ENCODE data around the gene LRRC27.

The LRRC27 gene

DNA sequence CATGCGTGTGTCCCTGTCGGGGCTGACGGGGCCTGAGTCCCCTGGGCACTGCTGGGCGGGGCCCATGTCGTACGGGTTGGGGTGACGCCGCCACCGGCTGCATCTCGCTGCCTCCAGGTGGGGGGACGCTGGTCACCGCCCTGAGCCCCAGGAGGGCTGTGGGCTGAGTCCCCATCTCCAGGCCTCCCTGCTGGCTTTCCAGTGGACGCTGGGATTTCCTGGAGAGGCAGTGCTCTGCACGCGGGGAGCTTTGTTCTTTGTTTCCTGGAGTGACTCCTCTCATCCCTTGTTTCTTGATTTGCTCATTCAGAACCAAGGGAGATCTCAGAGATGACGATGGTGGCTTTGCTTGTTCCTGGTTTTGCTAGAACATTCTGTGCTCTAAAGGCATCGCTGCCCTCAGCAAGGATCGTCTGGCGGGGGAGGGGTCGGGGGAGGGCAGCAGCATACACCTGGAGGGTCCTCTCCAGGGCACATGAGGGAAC, 86.0 kb downstream of the LRRC27 start:
- no peak for DNase-seq

DNA sequence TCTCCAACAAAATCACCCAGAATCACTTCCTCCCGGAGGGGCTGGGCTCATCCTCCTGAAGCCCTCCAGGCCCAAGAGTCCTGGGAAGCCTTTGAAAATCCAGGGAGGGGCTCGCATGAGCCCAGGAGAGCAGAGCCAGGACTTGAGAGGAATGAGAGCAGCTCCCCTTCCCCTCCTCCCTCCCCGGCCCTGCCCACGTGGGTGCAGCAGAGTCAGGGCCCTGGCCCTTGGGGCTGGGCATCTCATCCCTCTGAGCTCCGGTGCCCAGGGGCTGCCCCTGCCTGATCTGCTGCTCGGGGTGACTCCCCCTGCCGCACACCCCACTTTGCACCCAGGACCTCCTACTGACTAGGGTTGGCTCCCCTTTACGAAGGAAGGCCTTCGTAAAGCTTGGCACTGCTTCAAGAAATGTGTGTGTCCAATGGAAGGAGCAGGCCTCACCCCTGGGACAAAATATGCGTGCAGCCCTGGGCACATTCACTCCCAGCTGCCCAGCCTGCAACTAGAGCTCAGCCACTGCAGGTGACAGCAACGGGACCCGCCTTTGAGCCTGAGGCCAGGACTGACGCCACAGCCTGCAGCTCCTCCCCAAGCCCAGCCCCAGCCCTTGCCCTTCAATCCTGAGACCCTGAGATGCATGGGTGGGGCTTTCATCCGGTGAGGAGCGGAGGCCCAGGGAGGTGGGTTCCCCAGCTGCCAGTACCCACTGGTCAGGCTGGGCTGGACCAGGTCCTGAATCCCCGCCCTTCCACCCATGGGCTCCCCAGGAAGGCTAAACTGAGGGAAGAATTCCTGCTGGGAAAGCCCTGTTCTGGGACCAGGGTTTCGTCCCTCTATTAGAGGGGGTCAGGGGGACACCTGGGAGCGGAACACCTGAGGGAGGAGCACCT, 86.8 kb downstream of the LRRC27 start:
- DNase-seq = no peak

DNA sequence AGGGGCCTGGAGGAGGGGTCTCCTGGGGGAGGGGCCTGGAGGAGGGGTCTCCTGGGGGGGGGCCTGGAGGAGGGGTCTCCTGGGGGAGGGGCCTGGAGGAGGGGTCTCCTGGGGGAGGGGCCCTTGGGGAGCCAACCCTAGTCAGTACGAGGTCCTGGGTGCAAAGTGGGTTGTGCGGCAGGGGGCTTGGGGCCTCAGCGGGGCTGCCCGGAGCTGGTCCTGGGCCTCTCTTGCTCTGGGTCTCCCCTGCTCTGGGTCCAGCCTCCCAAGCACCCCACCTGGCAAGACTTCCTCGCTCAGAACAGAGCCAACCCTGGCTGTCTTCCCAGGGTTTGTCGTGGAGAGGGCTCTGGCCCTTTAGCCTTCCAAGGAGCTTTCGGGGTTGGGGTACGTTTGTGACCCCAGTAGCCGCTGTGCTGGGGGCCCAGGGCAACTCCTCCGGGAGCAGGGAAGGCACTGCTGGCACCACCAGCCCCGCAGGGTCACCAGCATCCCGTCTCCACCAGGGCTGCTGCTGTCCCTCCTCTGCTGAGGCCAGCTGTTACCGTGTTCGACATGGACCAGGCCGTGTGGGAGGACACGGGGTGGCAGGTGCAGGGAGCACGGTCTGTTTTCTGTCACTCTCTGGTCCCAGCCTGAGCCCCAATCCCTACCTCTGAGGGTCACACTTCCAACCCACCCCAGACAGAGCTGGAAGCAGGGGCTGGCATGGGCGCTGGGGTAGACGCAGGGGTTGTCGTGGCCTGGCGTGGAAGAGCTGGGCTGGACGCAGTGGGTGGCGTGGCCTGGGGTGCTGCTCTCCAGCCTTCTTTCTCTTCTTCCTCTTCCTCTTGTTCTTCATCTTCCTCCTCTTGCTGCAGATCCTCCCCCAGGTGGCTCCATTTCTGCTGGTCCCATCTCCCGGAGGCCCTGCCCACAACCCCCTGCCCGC, 87.8 kb downstream of the LRRC27 start:
- DNase-seq = no peak

DNA sequence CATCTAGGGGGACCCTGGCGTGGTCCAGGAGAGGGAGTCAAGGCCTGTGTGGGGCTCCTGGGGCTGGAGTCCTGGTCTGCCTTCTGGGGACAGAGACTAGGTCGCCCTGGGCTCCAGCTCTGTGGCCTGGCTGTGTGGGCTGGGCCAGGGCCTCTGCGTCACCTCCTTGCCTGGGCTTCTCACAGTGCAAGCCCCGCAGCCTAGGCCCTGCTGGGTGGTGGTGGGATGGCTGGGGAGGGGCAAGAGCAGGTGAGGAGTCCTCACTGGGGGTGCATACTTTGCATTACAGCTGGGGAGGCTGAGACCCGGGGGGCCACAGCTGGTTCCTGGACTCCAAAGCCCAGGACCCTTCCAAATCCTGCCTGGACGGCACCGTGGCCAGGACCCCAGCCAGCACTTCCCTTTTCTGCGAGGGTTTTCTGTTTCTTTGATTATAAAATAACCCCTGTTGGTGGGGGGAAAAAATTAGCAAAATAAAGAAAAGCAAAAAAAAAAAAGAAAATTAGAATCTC, 88.5 kb downstream of the LRRC27 start:
- DNase-seq = no peak

DNA sequence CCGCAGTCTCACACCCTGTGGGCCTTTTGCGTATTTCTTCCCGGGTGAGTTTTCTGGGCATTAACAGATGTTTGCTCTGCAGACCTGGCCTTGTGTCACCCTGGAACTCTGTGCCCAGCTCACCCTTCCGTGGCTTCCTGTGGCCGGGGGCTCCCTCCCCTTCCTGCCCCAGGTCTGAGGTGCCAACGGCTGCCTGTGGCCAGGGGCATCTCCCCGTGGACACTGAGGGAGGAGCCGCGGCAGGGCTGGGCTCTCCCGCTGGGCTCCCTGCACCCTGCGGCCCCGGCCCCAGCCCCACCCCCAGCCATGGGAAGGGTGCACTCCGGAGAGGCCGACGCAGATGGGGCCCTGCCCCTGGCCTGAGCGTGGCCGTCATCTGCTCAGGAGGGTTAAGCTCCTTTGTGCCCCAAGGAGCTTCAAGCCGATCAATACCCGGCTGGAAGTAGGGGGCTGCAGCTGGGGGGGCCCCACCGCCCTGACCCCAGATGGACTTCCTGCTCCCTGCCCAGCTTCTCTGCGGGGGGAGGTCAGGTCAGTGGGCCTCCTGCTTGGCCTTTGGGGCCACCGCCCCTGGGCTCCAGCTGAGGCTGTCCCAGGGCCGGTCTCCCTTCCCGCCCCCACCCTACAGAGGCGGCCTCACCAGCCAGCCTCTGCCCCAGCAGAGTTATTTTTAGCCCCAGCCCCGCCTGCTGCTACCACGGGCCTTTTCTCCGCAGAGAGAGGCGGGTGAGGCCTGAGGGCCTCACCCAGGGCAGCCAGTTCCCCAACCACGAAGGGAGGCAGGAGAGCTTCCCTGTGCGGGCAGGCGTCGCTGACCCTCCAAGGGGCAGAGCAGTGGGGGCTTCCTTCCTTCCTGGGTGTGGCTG, 89.2 kb downstream of the LRRC27 start:
- DNase-seq = no peak

DNA sequence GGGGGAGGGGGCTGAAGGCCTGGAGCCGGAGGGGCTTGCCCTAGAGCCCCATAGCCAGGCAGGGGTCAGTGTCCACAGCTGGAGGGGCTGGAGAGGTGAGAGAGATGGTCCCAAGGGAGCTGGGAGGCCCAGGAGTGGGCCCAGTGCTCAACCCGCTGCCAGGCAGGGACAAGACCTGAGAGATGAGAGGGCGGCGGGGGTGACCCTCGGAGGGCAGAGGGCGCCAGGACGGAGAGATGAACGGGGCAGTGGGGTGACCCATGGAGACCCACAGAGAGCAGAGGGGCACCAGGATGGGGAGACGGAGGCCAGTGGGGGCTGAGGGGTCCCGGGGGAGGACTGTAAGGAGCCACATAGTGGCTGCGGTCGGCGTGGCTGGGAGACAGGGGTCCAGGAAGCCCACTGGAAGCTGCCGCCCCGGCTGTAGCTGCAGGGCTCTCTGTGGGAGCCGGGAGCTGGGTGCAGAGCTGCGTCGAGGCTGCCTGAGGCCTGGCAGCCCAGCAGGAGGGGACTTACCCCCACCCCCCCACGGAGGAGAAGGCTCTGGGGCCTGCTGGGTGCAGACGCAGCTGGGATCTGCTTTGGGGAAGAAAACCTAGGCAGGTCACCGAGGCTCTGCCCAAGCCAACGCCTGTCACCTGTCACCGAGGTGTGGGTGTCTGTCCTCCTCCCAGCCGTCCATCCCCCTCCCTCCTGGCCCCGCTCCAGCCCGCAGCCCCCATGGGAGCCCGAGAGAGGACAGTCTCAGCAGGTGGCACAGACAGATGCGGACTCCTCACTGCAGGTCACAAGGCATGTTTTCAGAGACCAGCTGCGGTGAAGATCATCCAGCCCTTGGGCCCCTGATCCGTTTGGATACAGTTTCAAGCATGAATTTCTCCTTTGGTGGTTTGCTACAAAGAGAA, 90.1 kb downstream of the LRRC27 start:
- DNase-seq = no peak

DNA sequence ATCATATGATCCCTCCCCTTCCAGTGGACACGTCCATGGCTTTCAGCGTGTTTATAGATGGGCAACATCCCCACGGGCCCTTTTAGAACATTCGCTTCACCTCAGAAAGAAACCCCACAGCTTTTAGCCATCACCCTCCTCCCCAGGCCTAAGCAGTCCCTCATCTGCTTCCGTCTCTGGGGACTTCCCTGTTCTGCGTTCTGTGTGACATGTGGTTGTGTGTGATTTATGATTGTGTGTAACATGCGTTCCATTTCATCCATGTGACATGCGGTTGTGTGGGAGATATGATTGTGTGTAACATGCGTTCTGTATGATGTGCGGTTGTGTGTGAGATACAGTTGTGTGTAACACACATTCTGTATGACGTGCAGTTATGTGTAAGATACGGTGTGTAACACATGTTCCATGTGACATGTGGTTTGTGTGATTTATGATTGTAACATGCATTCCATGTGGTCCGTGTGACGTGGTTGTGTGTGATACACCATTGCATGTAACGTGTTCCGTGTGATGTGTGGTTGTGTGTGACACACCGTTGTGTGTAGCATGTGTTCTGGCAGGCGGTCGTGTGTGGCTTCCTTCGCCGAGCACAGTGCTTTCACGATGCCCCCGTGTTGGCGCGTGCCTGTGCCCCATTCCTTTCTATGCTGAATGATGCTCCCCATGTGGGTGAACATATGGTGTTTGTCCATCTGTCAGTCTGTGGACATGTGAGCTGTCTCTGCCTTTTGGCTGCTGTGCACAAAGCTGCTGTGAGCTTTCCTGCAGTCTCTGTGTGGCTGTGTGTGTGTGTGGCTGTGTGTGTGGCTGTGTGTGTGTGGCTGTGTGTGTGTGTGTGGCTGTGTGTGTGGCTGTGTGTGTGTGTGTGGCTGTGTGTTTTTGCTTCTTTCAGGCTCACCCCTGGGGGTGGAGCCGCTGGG, 91.2 kb downstream of the LRRC27 start:
- no peak for DNase-seq

DNA sequence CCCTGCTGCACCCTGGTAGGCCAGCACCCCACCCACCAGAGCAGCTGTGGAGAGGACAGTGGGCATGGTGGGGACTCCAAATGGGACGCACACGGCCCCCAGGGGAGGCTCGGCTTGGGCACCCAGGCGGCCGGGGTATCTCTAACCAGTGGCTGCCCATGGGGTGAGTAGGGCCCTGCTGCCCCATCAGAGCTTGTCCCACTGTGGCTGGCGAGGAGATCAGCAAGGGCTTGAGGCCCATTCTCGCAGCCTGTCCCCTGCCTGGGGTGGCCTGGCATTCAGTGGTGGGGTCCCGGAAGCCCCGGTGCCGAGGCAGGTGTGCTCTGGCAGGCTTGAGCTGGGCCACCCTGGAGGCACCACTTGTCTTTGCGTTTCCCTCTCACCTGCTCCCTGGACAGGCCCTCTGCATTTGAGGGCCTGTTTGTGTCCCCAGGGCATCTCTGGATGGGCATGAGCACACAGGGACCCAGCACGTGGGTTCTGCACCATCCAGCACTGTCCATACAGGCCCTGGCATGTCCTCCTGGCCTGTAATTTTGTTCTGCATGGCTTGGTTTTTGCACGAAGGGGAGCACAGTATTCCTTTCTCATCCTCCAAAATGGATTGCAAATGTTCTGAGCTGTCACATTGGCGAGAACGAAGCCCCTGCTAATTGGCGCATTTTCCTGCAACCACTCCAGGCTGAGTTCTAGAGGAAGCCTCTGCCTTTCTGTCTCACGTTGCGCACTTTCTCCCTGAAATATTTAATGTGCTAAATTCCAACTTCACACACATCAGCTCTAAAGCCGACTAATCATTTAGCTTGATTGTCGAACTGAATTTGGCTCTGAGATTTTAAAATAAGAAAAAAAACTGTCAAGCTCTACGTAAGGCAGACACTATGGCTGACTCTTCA, 92.2 kb downstream of the LRRC27 start:
- no peak for DNase-seq

DNA sequence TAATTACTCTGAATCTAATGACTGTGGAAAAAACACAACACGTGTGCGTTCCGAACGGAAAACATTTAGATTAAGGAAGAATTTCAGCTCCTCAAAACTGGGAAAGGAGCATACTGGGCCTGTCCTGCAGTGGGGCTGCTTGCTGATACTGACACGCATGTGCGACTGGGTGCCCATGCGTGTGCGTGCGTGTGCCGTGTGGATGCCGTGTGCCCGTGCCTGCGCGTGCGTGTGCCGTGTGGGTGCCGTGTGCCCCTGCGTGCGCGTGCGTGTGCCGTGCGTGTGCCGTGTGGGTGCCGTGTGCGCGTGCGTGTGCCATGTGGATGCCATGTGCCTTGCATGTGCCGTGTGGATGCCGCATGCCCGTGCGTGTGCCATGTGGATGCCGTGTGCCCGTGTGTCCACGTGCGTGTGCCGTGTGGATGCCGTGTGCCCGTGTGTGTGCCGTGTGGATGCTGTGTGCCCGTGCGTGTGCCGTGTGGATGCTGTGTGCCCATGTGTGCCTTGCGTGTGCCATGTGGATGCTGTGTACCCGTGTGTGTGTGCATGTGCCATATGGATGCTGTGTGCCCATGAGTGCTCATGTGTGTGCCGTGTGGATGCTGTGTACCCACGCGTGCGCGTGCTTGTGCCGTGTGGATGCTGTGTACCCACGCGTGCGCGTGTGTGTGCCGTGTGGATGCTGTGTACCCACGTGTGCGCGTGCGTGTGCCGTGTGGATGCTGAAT, 93.2 kb downstream of the LRRC27 start:
- no peak for DNase-seq

DNA sequence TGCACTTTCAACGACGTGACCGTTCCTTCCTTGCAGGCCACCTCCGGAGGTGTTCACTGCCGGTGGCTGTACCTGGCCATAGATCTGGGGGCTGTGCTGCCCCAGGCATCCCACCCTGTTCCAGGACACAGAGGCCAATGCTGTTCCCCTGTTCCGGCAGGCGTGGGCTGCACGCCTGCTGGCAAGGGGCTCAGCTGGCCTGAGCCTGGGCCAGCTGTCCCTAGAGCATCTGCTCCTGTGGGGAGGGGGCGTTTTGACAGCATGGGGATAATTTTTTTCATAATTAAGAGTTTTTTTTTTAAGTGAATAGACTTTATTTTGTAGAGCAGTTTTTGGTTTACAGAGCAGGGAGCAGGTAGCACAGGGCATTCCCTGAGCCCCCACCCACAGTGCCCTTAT, 93.8 kb downstream of the LRRC27 start:
- DNase-seq = no peak

DNA sequence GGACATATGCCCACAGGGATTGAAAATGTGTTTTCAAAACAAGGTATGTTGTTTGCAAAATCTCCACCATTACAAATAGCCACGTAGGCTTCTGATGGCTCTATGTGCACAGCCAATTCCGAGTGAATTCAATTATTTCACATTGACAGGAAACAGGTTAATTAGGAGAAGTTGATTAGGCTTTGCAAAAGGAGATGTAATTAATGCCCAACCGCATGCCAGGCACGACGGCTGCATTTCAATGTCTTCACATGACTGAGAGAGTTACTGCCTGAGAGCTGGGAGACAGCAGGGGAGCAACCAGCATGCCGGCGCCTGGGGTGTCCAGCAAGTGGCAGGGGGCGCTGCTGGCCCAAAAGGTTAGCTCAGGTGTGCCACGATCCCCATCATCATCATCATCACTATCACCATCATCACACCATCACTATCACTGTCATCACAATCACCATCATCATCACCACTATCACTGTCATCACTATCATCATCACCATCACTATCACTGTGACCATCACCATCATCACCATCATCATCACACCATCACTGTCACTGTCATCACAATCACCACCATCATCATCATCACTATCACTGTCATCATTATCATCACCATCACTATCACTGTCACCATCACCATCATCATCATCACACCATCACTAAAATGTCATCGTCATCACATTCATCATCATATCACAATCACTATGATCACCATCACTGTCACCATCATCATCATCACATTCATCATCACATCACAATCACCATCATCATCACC, 95.2 kb downstream of the LRRC27 start:
- DNase-seq = no peak

DNA sequence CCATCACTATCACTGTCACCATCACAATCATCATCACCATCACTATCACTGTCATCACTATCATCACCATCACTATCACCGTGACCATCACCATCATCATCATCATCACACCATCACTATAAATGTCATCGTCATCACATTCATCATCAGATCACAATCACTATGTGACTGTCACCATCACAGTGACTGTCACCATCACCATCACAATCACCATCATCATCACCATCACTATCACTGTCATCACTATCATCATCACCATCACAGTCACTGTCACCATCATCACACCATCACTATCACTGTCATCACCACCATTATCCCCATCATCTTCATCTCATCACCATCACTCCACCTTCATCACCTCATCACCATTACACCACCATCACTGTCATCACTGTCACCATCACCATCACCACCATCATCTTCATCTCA, 96.0 kb downstream of the LRRC27 start:
- no peak for DNase-seq

DNA sequence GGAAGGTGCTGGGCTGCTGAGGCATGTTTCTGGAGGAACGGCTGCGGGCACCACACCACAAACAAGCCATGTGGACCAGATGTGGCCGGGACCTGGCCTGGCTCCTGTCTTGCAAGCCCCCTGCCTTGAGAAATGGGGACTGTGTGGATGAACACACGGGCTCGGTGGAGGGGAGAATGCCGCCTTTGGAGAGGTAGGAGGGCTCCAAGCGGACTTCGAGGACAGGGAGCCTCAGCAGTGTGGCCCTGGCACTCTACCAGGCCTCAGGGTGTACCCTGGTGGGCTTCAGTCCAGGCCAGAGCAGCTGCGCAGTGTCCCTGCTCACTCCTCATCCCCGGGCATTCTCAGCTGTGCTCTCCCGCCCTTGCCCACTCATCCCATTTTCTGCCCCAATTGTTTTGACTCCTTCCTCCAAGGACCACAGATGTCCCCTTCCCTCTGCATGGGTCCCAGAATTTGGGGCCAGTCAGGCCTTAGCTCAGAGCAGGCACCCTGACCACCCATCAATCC, 96.5 kb downstream of the LRRC27 start:
- no peak for DNase-seq

Data from central memory CD4-positive, alpha-beta T cell (primary cell).